Spleen (tissue), 13 donors: ENCODE results near the gene ABT1. TPM values are rescaled to one million over a fixed set of nuclear protein-coding genes. Genes with fewer than 3 reads are reported as not detected.
"Not testable (repeated sequence)": the region's sequence is repeated elsewhere in the genome, so short reads cannot be mapped to it uniquely, and the experiment has no call there.

ENCODE experiments used
- DNase-seq: peaks from one replicate; pipeline ENCODE4 v3.0.0-alpha.2; 2020
- H3K27ac ChIP-seq, 8 donors: fragments of 200-600 bp; sonication (generic) in 7 of 8; 1 replicate in 4 of 8; 2 replicates in 4 of 8; pipeline versions ENCODE4 v1.5.0 to v1.8.0; 2016 to 2021; ENCODE audit warnings: inconsistent platforms in 4 of 8, mild to moderate bottlenecking in 4 of 8, moderate library complexity in 1 of 8
- H3K27me3 ChIP-seq, 7 donors: fragments of 200-600 bp; sonication (generic) in 6 of 7; replicated peaks in 1 of 7; 1 replicate in 4 of 7; 2 replicates in 3 of 7; pipeline versions ENCODE4 v1.5.0 to v1.8.0; 2016 to 2021; ENCODE audit warnings: inconsistent platforms in 3 of 7, mild to moderate bottlenecking in 1 of 7
- H3K36me3 ChIP-seq, 6 donors: fragments of 200-600 bp; sonication (generic) in 5 of 6; 1 replicate in 4 of 6; 2 replicates in 2 of 6; pipeline versions ENCODE4 v1.5.0 to v1.8.0; 2016 to 2021; ENCODE audit warnings: inconsistent platforms in 2 of 6
- H3K4me1 ChIP-seq, 6 donors: fragments of 200-600 bp; sonication (generic) in 5 of 6; 1 replicate in 3 of 6; 2 replicates in 3 of 6; pipeline versions ENCODE4 v1.5.0 to v1.8.0; 2016 to 2021; ENCODE audit warnings: inconsistent platforms in 3 of 6
- H3K4me3 ChIP-seq, 8 donors: fragments of 200-600 bp; sonication (generic) in 7 of 8; 1 replicate in 4 of 8; 2 replicates in 4 of 8; pipeline versions ENCODE4 v1.5.0 to v1.8.0; 2016 to 2021; ENCODE audit warnings: inconsistent platforms in 4 of 8, mild to moderate bottlenecking in 4 of 8, moderate library complexity in 2 of 8
- H3K9me3 ChIP-seq, 8 donors: fragments of 200-600 bp; sonication (generic) in 7 of 8; 1 replicate in 4 of 8; 2 replicates in 4 of 8; pipeline versions ENCODE4 v1.5.0 to v1.8.0; 2016 to 2021; ENCODE audit warnings: inconsistent platforms in 4 of 8
- CTCF ChIP-seq, 11 experiments: fragments of 200-600 bp in 7 of 11; fragments of 450-650 bp in 4 of 11; sonication (generic) in 4 of 11; IDR thresholded peaks in 8 of 11; conservative IDR thresholded peaks in 3 of 11; 1 replicate in 7 of 11; 2 replicates in 4 of 11; pipeline versions ENCODE4 v1.4.0 to v1.8.0; 2016 to 2021; ENCODE audit warnings: antibody characterized with exemption in 11 of 11, inconsistent platforms in 4 of 11, mild to moderate bottlenecking in 1 of 11
- POLR2A ChIP-seq, 3 donors: fragments of 450-650 bp; IDR thresholded peaks; one replicate each; pipeline ENCODE4 v1.5.1; 2017; ENCODE audit warnings: antibody characterized with exemption in 3 of 3, mild to moderate bottlenecking in 1 of 3
- POLR2AphosphoS5 ChIP-seq, 3 donors: sonication (generic); formaldehyde crosslinking; IDR thresholded peaks; one replicate each; pipeline ENCODE4 v1.5.1; 2017; ENCODE audit warnings: antibody characterized with exemption in 3 of 3
- WGBS, 5 donors: extraction: QIAGEN DNeasy Blood & Tissue Kit in 3 of 5; methylation state at CpG; one replicate each; pipeline versions ENCODE4 v1.1.5 to v1.1.7; 2013 to 2018; 5-methylcytosine and 5-hydroxymethylcytosine counted together
- intact Hi-C: fragments of 100-400 bp; cut with DNase I; formaldehyde crosslinking; loops from one replicate; pipeline ENCODE4 v1.15.0; 2023; ENCODE audit warnings: low total_unique reads
- long read RNA-seq, 2 donors: transcript quantifications; one replicate each; lab custom pipeline, GENCODE V29; 2026
- polyA plus RNA-seq, 3 donors: library from polyadenylated mRNA; stranded (reverse); fragments of 200-250 nt; gene quantifications; one replicate each; pipeline ENCODE4 v1.2.1, GENCODE V29; 2013
- total RNA-seq, 7 donors: library from RNA; depleted of rRNA in 3 of 7; stranded (reverse); fragments of >200 nt in 3 of 7; fragmentation: NEBNext Ultra II Directional in 4 of 7; extraction: Animal tissue kit (Norgen Biotek cat#: 25700) in 4 of 7; gene quantifications; one replicate each; pipeline versions ENCODE4 v1.1.0 to v1.2.1, GENCODE V29; 2016 to 2021
- donor health status: healthy with polysubstance abuse.
- donor health status: DM: no; HTN: no; CAD: no; lungs with moderate emphysema.
- donor health status: DM: no; HTN: no; CAD: no.
- donor health status: Bipolar disorder and iron deficiency.
- donor health status: healthy.
- donor health status: DM: no; HTN: no; CAD: no.
- donor health status: DM: yes; HTN: yes; CAD: no.

Gene ABT1
- 10 to 100 TPM; 14.9 to 21.4 (median 18.6) TPM for total RNA-seq
- 10 to 100 TPM; 20.2 to 26.2 (median 23.9) TPM for polyA plus RNA-seq
- long read RNA-seq, donor 1, transcript ABT1-201 (3 exons, 2,949 nt): major isoform, 24 of 24 reads
- long read RNA-seq, donor 1, partial matches to known transcripts: 0 of 24 reads
- long read RNA-seq, donor 1, other reads (novel, unspliced or antisense): 0 of 24 reads
- long read RNA-seq, donor 2, transcript ABT1-201 (3 exons, 2,949 nt): major isoform, 14 of 14 reads
- long read RNA-seq, donor 2, partial matches to known transcripts: 0 of 14 reads
- long read RNA-seq, donor 2, other reads (novel, unspliced or antisense): 0 of 14 reads

- Histone ChIP-seq H3K4me3 (peak within 1 kb of the TSS; percentile 69 to 98 (median 94)), H3K36me3 (peaks cover 0 to 32% (median 25%) of the 10 kb centered on the region in 6 donors), H3K27ac (peak within 1 kb of the TSS; percentile 90 to 94 (median 93)), H3K27me3 (peaks cover 0 to 37% (median 15%) of the 10 kb centered on the region in 7 donors), H3K4me1 (peaks cover 10 to 48% (median 32%) of the 10 kb centered on the region in 6 donors), H3K9me3 (no peaks in the 10 kb centered on the region)
- DNase-seq: peak; percentile 98
- peak; percentile 98 to 99 (median 99) for TF ChIP-seq POLR2AphosphoS5 (IDR thresholded peaks at IDR 0.05)
- TF ChIP-seq CTCF (IDR thresholded peaks at IDR 0.05 in 8 of 11, conservative IDR thresholded peaks at IDR 0.05 in 3 of 11): peak in 4 of 11 experiments; percentile 15 to 43 (median 30)
- TF ChIP-seq POLR2A (IDR thresholded peaks at IDR 0.05): peak; percentile 67 to 88 (median 70)
- intact Hi-C loops: no loop called here
- WGBS, 5 donors: 0 to 1% (median 0%) methylated on average over 43 to 51 of the region's 51 CpGs
Measured at GRCh38 chr6:26596579-26597388, at the start of gene ABT1. Gene ABT1 (plus strand): TSS chr6:26596953. CDS start chr6:26596983, 30 bp downstream.

GRCh38 chr6:26547363-26547762, 49.4 kb upstream of the ABT1 start:
- H3K9me3 ChIP-seq, H3K27me3 ChIP-seq, H3K4me3 ChIP-seq, DNase-seq, H3K27ac ChIP-seq, intact Hi-C loops: not testable (repeated sequence)
- Histone ChIP-seq H3K4me1 (peaks cover 0 to 25% (median 15%) of the 10 kb centered on the region in 6 donors), H3K36me3 (peaks cover 0 to 43% (median 21%) of the 10 kb centered on the region in 6 donors)
- 93 to 97% (median 96%) methylated on average over 18 of the region's 18 CpGs for WGBS, 5 donors

GRCh38 chr6:26550250-26550993, 46.3 kb upstream of the ABT1 start:
- peak overlapping the region; percentile 2 to 77 (median 64) for H3K27ac ChIP-seq
- peaks cover 0 to 18% (median 7%) of the 10 kb centered on the region in 6 donors for H3K36me3 ChIP-seq
- peaks cover 10 to 50% (median 41%) of the 10 kb centered on the region in 6 donors for H3K4me1 ChIP-seq
- TF ChIP-seq CTCF (IDR thresholded peaks at IDR 0.05 in 8 of 11, conservative IDR thresholded peaks at IDR 0.05 in 3 of 11): no peak
- no peak for TF ChIP-seq POLR2A (IDR thresholded peaks at IDR 0.05)
- TF ChIP-seq POLR2AphosphoS5 (IDR thresholded peaks at IDR 0.05): peak; percentile 37 to 63 (median 60)
- intact Hi-C loops: no loop called here
- DNase-seq: peak; percentile 83
- H3K27me3 ChIP-seq: no peaks in the 10 kb centered on the region
- WGBS, 5 donors: 4 to 11% (median 7%) methylated on average over 35 to 42 of the region's 42 CpGs
- peak overlapping the region; percentile 55 to 82 (median 63) for H3K4me3 ChIP-seq
- H3K9me3 ChIP-seq: no peaks in the 10 kb centered on the region

- DNase-seq: no peak
- Histone ChIP-seq H3K27me3 (no peaks in the 10 kb centered on the region), H3K27ac (no peak overlapping the region), H3K36me3 (peaks cover 0 to 4% (median 0%) of the 10 kb centered on the region in 6 donors), H3K4me3 (no peak overlapping the region), H3K4me1 (peaks cover 14 to 50% (median 43%) of the 10 kb centered on the region in 6 donors), H3K9me3 (no peaks in the 10 kb centered on the region)
- WGBS, 5 donors: 87 to 89% (median 88%) methylated on average over 10 of the region's 10 CpGs
- intact Hi-C loops: no loop called here
- TF ChIP-seq CTCF (IDR thresholded peaks at IDR 0.05 in 8 of 11, conservative IDR thresholded peaks at IDR 0.05 in 3 of 11) (no peak), POLR2A (IDR thresholded peaks at IDR 0.05) (no peak), POLR2AphosphoS5 (IDR thresholded peaks at IDR 0.05) (no peak)
Measured at GRCh38 chr6:26552205-26552604, 44.5 kb upstream of the ABT1 start.
